ENCODE measurements around the gene ASAP2. TPM values are rescaled to one million over a fixed set of nuclear protein-coding genes. Genes with fewer than 3 reads are reported as not detected.

The ASAP2 gene
- total RNA-seq, 1 donor from 2014 or later, result 32.2 TPM

- DNase-seq (ENCODE audit: low spot score in 2 of 2) (no peak), FAIRE-seq (no peak)
Observed at GRCh38 chr2:9269695-9270360, 63.2 kb downstream of the ASAP2 start.

DNA sequence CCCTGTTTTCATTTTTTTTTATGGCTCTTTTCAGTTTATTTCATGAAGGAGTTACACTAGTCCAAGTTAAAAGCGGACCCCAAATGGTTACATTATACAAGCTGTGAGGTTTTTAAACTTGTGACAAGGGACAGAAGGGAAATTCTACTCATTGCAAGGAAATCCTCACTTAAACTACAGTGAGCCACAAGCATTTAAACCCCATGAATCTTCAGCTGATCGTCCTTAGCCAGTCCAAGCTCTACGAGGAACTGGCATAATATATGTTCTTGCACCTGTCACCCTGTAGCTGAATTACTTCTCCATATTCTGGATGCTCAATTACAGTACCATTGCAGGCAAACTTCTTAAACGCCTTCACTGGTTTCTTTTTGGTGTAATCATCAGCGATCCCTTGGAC, 64.5 kb downstream of the ASAP2 start:
- DNase-seq (ENCODE audit: low spot score in 2 of 2), result no peak
- no peak for FAIRE-seq

- DNase-seq (ENCODE audit: low spot score in 2 of 2) (no peak), FAIRE-seq (no peak)
Observed at GRCh38 chr2:9271691-9272090, 65.1 kb downstream of the ASAP2 start.

- DNase-seq (ENCODE audit: low spot score in 2 of 2) (no peak), FAIRE-seq (no peak)
Observed at GRCh38 chr2:9273486-9274130, 67.0 kb downstream of the ASAP2 start.

- FAIRE-seq (no peak), DNase-seq (ENCODE audit: low spot score in 2 of 2) (no peak)
Observed at GRCh38 chr2:9274701-9275343, 68.2 kb downstream of the ASAP2 start.

DNA sequence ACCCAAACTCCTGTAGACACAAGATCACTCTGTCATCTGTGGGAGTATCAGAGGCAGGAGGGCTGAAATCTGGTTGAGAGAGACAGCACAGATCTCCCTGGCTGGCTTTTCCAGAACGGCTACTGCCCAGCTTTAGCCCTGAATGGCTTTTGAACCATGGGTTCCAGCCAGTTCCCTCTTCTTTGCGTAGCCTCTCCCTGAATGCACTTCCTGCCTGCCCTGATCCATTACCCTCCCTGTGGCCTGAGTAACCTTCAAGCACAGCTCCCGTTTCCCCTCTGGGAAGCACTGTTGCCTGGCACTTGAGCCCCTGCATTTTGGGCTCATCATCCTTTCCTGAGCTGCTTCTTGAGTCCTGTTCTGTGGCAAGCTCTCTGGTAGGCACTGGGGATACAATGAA, 68.8 kb downstream of the ASAP2 start:
- FAIRE-seq (no peak), DNase-seq (ENCODE audit: low spot score in 2 of 2) (no peak)

DNA sequence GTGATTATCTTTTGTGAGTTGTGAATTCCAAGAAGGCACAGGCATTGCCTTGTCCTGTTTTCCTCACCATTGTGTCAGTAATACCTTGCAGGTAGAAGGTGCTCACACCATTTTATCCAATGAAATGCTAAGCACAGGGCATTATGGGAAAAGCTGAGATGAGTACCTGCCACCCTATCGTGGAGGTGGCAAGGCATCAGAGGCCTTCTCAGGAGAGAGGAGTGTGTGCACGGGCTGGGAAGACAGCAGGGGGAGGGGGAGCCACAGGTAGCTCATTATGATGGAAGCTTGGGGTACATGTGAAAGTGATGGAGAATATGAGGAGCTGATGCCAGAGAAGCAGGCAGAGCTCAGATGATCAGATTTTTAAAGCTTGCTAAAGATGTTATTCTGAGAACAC, 69.5 kb downstream of the ASAP2 start:
- no peak for FAIRE-seq
- no peak for DNase-seq (ENCODE audit: low spot score in 2 of 2)

DNA sequence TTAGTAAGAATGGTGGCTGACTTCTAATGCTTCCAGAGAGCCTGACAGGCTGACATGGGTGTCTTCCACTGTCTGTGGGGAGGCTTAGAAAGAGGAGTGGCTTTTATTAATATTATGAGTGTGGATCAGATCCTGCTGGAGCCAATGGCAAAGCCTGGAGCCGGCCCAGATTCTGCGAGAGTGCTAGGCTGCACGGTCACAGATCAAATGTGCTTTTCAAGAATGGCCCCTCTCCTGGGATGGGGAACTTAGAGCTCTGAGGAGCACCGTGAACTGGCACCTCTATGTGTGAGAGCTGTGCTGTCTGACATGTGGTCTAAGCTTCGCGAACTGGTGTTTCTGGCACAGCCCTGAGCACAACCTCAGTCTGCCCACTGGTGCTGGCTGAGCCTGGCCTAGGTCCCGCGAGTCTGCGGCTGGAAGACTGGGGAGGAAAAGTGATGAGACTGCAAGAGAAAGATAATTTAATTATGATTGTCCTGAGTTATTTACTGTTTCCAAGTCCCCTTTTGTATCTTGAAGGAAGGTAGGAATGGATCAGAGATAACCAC, 70.4 kb downstream of the ASAP2 start:
- DNase-seq (ENCODE audit: low spot score in 2 of 2) (no peak), FAIRE-seq (no peak)

DNA sequence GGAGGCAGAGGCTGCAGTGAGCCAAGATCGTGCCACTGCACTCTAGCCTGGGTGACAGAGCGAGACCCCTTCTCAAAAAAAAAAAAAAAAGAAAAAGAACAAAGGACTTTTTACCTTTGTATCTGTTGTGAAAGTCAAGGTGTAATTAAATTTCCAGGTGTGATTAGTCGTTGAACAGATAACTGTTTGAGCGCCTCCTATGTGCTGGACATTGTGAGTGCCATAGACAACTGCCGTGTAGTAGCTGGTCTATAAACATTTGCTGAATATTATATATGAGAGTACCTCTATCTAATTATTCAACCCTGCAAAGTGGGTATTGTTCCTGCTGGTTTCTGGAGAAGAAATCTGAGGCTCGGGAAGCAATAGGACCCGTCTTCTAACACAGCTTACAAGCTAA, 71.8 kb downstream of the ASAP2 start:
- FAIRE-seq, result no peak
- no peak for DNase-seq (ENCODE audit: low spot score in 2 of 2)

GRCh38 chr2:9279426-9279825, 72.8 kb downstream of the ASAP2 start:
- FAIRE-seq (no peak), DNase-seq (ENCODE audit: low spot score in 2 of 2) (no peak)

DNA sequence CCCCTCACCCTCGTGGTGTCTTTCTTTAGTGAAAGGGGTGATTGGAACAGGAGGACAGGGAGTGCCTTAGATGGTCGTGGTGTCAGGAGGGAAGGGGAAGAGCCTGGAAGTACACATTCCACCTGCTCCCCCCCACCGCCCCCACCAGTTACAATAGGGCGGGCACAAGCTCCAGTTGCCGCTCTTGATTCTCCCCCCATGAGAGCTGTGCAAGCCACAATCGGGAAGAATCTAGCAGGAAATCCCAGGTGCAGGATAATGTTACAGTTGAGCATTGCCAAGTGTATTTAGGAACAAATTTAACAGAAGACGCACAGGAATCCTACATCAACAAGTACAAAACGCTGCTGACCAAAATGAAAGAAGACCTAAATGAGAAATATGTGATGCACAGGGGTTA, 73.6 kb downstream of the ASAP2 start:
- no peak for DNase-seq (ENCODE audit: low spot score in 2 of 2)
- no peak for FAIRE-seq

DNA sequence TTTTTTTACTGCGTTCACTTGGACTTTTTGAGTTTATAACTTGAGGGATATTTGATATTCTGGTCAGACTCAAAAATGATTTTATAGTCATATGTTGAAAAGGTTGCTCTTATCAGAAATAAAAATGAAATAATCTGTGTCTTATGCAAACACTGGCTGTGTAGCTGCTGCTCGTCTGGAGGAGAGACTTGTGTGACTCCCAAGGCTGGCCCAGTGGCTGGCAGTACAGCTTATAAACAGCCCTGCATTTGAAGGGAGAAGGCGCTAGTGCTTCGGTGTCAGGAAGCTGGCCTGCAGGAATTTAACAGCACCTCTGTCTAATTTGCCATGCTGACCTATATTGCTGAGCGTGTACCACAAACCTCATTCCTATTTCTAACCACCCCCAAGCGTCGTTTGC, 74.5 kb downstream of the ASAP2 start:
- FAIRE-seq (no peak), DNase-seq (ENCODE audit: low spot score in 2 of 2) (no peak)

GRCh38 chr2:9282128-9283112, 75.8 kb downstream of the ASAP2 start:
- DNase-seq (ENCODE audit: low spot score in 2 of 2) (no peak), FAIRE-seq (no peak)

GRCh38 chr2:9284521-9285297, 78.1 kb downstream of the ASAP2 start:
- no peak for FAIRE-seq
- no peak for DNase-seq (ENCODE audit: low spot score in 2 of 2)

DNA sequence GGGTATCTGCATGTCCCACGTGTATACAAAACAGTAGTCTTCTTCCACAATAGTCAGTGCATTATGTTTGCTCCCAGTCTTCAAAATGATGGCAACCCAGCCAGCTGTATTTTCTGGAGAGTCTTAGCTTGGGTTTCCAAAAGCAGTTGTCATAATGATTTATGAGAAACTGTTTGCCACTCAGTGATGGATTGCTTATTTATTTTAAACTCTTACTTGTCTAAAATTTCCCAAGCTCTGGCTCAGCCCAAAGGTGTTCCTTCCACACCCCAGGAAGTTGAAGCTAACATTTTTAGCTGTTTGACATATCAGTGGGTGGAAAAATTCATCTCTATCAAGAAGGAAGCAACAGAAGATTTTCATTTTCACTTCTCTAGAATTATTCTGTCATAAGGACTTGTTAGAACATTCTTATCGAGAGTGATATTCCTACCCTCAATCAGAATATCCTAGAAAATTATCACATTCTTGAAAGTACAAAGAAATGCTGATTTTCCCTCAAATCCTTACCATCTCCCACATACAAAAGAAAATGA, 78.8 kb downstream of the ASAP2 start:
- FAIRE-seq, result no peak
- no peak for DNase-seq (ENCODE audit: low spot score in 2 of 2)

GRCh38 chr2:9285921-9286320, 79.3 kb downstream of the ASAP2 start:
- FAIRE-seq (no peak), DNase-seq (ENCODE audit: low spot score in 2 of 2) (no peak)

- DNase-seq (ENCODE audit: low spot score in 2 of 2) (no peak), FAIRE-seq (no peak)
Observed at GRCh38 chr2:9286554-9287399, 80.2 kb downstream of the ASAP2 start.

DNA sequence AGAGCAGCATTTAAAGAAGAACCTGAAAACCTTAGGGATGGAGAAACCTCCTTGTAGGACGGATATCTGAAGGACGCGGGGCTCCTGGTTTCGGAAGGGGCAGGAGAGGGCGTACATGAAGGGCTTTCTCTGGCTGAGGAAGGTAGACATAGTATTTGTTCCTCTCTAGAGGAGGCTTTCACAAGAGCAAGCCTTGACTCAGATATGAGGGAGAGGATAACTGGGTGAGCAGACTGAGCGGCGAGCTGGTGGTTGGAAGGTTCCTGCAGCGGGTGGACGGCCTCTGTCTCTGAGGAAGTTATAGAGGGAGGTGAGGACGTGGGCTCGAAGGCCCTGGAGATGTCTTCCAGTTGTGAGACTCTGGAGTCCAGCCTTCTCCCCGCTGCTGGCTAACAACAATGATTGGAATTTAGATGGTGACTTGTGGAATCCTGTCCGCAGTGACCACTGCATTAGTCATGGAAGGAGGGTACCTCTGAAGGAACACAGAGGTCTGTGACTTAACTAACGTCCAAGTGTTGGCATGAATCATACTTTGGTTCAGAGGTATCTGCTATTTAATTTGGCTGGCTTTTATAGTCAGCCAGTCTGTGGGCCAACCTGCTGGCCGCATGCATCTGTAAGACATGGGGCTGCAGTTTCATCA, 80.9 kb downstream of the ASAP2 start:
- FAIRE-seq, result no peak
- no peak for DNase-seq (ENCODE audit: low spot score in 2 of 2)

Measured in frontal cortex (tissue), 4 donors.